ENCODE data around the gene MMP28. TPM values are rescaled to one million over a fixed set of nuclear protein-coding genes. Genes with fewer than 3 reads are reported as not detected.

The MMP28 gene
- total and polyA plus RNA-seq, 10 donors, result 1.1 to 5.9 (median 2.8) TPM

DNA sequence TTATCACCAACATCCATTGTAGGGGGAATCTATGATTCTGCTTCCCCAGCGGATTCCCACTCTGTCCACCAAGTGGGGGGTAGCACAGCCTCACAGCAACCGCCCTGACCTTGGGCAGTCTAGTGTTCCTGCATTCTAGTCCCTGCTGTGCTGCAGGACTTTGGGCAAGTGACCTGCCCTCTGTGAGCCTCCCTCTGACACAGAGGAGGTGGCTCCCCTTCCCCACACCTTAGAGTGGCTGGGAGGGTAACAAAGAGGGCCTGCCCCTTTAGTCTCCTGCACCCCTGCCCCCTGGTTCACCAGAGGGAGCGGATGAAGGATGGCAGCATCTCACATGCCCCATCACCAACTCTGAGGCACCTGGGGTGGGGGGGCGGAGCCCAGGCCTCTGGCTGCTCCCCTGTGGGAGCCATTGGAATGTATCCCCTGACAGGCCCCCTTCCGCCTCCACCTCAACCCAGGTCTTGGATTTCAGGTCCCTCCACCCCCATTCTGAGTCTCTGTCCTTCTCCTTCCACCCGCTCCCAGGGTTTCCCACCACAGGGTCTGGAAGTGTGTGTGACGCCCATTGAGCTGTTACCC lies 52.5 kb downstream of the MMP28 start:
- 69 to 90% (median 79%) methylated on average over 7 of the region's 7 CpGs for WGBS, 5 donors
- DNase-seq, result no peak
- intact Hi-C loops (cut with DNase I; ENCODE audit: low total_unique reads), result loop anchor here (10.0 kb wide), 2 partner anchors 428 to 578 kb away; no protein-coding TSS in a partner anchor
- TF ChIP-seq POLR2AphosphoS5 (IDR thresholded peaks at IDR 0.05) (no peak), POLR2A (IDR thresholded peaks at IDR 0.05) (no peak)
- TF ChIP-seq, protein P1, sequence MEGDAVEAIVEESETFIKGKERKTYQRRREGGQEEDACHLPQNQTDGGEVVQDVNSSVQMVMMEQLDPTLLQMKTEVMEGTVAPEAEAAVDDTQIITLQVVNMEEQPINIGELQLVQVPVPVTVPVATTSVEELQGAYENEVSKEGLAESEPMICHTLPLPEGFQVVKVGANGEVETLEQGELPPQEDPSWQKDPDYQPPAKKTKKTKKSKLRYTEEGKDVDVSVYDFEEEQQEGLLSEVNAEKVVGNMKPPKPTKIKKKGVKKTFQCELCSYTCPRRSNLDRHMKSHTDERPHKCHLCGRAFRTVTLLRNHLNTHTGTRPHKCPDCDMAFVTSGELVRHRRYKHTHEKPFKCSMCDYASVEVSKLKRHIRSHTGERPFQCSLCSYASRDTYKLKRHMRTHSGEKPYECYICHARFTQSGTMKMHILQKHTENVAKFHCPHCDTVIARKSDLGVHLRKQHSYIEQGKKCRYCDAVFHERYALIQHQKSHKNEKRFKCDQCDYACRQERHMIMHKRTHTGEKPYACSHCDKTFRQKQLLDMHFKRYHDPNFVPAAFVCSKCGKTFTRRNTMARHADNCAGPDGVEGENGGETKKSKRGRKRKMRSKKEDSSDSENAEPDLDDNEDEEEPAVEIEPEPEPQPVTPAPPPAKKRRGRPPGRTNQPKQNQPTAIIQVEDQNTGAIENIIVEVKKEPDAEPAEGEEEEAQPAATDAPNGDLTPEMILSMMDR (IDR thresholded peaks at IDR 0.05 in 8 of 11, conservative IDR thresholded peaks at IDR 0.05 in 3 of 11), result no peak
- H3K36me3 ChIP-seq, result no peaks in the 10 kb centered on the region
- H3K27me3 ChIP-seq (replicated peaks in 1 of 7), result peaks cover 0 to 77% (median 28%) of the 10 kb centered on the region in 7 donors
- no peaks in the 10 kb centered on the region for H3K9me3 ChIP-seq
- no peak overlapping the region for H3K27ac ChIP-seq
- H3K4me3 ChIP-seq, result no peak overlapping the region
- H3K4me1 ChIP-seq, result peaks cover 0 to 19% (median 12%) of the 10 kb centered on the region in 6 donors

- no peak for TF ChIP-seq POLR2A (IDR thresholded peaks at IDR 0.05)
- TF ChIP-seq, protein P1 (IDR thresholded peaks at IDR 0.05 in 8 of 11, conservative IDR thresholded peaks at IDR 0.05 in 3 of 11), result no peak
- TF ChIP-seq POLR2AphosphoS5 (IDR thresholded peaks at IDR 0.05), result no peak
- 76 to 86% (median 80%) methylated on average over 7 of the region's 7 CpGs for WGBS, 5 donors
- DNase-seq, result no peak
Observed at GRCh38 chr17:35742496-35742895, 52.9 kb downstream of the MMP28 start.

DNA sequence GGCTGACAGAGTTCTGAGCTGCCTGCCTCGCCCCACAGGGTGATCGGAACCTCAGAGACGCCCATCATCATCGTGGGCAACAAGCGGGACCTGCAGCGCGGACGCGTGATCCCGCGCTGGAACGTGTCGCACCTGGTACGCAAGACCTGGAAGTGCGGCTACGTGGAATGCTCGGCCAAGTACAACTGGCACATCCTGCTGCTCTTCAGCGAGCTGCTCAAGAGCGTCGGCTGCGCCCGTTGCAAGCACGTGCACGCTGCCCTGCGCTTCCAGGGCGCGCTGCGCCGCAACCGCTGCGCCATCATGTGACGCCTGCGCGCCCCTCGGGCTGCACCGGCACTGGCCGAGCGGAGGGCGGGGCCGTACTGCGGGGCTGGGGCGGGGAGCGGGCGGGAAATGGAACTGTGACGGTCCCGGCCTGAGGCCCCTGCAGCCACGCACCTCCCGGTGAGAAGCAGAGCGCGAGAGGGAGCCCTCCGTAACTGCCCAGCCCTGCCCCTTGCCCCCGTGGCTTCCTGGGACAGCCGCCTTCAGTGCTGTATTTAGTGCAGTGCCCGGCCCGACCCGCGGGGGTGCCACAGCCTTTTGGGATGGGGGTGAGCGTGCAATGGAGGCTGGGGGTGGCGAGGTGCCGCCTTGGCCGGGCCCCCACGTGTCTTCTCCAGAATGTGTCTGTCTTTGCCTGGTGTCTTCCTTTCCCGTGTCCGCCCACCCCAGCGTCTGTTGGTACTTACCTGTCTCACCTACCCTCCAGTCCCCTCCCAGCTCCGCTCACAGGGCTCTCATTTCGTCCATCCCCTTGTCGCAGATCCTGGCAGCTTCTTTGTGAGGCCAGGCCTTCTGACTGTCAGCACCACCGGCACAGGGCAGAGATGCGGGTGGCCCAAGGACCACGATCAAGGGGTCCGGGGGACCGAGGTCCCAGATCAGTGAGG lies 54.2 kb downstream of the MMP28 start:
- no peak for DNase-seq
- 18 to 25% (median 23%) methylated on average over 65 to 73 of the region's 73 CpGs for WGBS, 5 donors
- intact Hi-C loops (cut with DNase I; ENCODE audit: low total_unique reads), result loop anchor here (10.0 kb wide), 2 partner anchors 426 to 576 kb away; no protein-coding TSS in a partner anchor
- H3K27me3 ChIP-seq (replicated peaks in 1 of 7), result peaks cover 0 to 62% (median 24%) of the 10 kb centered on the region in 7 donors
- peaks cover 0 to 13% (median 8%) of the 10 kb centered on the region in 6 donors for H3K4me1 ChIP-seq
- H3K36me3 ChIP-seq, result no peaks in the 10 kb centered on the region
- H3K4me3 ChIP-seq, result peak overlapping the region in 3 of 8 donors; percentile 18 to 51 (median 22)
- no peak overlapping the region for H3K27ac ChIP-seq
- no peaks in the 10 kb centered on the region for H3K9me3 ChIP-seq
- TF ChIP-seq POLR2AphosphoS5 (IDR thresholded peaks at IDR 0.05) (no peak), POLR2A (IDR thresholded peaks at IDR 0.05) (no peak)
- TF ChIP-seq, protein P1 (IDR thresholded peaks at IDR 0.05 in 8 of 11, conservative IDR thresholded peaks at IDR 0.05 in 3 of 11), result no peak

More at GRCh38 chr17:35742496-35742895, 52.9 kb downstream of the MMP28 start:
- Histone ChIP-seq H3K27me3 (replicated peaks in 1 of 7) (peaks cover 0 to 72% (median 24%) of the 10 kb centered on the region in 7 donors), H3K36me3 (no peaks in the 10 kb centered on the region), H3K4me1 (peaks cover 0 to 17% (median 11%) of the 10 kb centered on the region in 6 donors), H3K9me3 (no peaks in the 10 kb centered on the region), H3K27ac (no peak overlapping the region), H3K4me3 (no peak overlapping the region)
- intact Hi-C loops (cut with DNase I; ENCODE audit: low total_unique reads), result loop anchor here (10.0 kb wide), 2 partner anchors 428 to 578 kb away; no protein-coding TSS in a partner anchor
